ENCODE measurements around the gene GNAS. TPM values are rescaled to one million over a fixed set of nuclear protein-coding genes. Genes with fewer than 3 reads are reported as not detected.
"Not testable (repeated sequence)": the region's sequence is repeated elsewhere in the genome, so short reads cannot be mapped to it uniquely, and the experiment has no call there.

The GNAS gene
- total RNA-seq (2014; rRNA removed; shearing (Covaris generic)) = 853 and 1,108 TPM in 2 replicates

DNA sequence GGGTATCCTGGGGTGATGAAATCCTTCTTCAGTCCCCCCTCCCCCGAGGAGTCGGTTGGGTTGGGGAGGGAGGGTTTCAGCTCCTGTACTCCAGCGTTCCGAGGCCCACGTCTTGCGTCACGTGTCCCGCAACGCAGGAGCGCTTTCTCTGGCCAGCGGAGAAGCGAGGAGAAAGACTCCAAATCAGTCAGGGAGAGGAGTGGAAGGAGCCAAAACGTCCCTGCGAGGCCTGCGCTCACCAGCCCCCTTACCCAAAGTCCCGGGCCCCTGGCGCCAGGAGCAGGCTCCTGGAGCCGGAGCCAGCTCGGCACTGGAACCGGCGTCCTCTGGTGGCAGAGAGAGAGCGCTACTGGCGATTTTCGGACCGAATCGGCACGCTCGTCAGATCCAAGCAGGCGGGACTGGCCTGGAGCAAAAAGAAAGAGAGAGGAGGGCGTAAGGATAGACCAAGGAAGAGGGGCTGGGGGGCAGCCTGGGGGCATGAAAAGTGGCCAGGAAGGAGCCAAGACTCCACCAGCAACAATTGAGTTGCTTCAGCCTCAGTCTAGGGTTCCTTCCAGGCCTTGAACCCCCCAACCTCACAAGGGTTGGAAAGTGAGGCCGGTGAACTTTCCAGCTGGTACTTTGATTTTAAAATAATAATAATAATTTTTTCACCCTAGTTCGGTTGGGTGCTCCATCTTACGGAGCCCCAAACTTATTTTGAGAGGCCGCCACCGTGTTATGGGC is at the start of gene GNAS:
Gene GNAS, plus strand, starts transcription at position 174 of the 729 bp plus-strand sequence.
- peak; percentile 49 for DNase-seq (ENCODE audit: low read depth)

DNA sequence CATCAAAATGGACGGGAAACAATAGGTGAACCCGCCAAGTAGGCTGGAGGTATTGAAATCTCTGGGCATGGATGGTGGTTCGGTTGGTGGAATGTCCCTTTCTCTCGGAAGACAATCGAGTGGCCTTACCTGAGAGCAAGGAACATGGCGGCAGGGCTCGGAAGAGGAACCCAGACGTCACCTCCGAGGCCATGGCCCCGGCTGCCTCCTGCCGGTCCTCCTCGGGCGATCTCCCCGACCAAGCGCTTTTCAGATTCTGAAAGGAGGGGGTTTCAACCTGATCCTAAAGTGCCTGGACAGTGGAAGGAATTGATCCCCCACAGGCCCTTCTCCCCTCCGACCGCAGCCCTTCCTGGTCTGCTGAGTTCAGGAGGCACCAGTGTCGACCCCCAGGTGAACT is 49.0 kb upstream of the GNAS start:
- DNase-seq (ENCODE audit: low read depth) = no peak

- DNase-seq (ENCODE audit: low read depth) = no peak
Observed at GRCh38 chr20:58807801-58808200, 44.7 kb upstream of the GNAS start.

DNA sequence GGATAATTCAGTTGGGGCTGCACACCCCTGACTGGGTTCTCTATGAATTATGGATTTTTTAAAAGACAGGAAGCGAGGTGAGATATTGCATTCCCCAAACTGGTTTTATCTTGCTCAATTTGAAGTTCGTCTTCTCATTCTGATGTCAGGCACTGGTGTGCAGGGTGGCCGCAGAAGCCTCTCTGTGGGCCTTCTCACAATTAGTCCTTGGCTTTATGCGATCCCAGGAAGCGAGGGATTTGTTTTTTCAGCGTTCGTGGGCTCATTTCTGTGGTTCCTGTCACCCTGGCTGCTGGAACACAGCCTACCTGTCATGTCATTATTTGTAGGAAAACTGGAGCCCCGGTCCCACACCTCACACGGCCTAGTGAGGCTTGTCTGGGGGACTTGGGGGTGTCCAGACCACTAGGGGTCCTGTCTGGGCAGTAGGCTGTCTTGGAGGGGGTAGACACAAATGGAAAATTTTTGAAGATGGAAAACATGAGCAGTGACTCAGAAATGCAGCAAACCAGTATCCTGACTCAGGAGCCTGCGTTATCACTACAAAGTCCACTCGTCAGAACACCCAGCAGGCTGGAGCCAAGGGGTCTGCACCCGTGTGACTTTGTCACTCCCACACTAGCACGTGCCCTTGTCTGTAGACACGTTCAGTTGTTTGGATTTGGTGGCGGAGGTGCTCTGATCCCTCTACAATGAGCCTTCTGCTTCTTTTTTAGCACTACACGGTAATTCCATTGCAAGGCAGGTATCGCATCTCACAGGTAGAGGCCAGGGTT is 44.1 kb upstream of the GNAS start:
- DNase-seq (ENCODE audit: low read depth) = no peak

GRCh38 chr20:58810116-58810878 is 42.2 kb upstream of the GNAS start:
- peak; percentile 80 for DNase-seq (ENCODE audit: low read depth)

DNA sequence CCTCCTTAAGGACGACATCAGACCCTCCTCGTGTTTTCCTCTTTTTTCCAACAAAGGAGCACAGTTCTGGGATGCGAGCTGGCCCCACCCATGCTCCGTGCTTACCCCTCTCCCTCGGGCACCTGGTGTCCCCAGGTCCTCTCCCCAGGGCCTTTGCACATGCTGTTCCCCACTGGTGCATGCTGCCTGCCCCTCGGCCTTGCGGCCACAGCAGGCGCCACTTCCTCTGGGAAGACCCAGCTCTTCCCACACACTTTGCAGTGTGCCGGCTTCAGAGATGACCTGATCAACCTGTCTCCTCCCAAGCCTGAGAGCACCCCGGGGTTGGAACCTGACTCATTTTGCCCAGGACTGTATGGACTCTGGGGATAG is 41.7 kb upstream of the GNAS start:
- DNase-seq (ENCODE audit: low read depth) = peak; percentile 30

GRCh38 chr20:58811334-58811733 is 41.2 kb upstream of the GNAS start:
- peak; percentile 52 for DNase-seq (ENCODE audit: low read depth)

DNA sequence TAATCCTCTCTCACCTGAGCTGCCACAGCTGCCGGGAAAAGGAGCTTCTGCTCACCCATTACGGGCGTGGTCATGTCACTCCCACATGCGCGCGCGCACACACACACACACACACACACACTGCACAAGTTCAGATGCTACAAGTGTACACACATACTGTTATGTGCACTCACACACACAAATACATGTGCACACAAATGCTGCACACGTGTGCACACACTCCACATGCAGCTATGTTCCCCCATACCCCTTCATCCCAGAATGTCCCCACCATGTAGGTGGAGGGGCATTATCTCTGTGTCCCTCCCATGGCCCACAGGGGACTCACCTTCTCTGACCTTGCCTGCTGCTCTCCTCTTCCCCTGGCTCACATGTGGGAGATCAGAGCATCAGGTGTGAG is 39.1 kb upstream of the GNAS start:
- DNase-seq (ENCODE audit: low read depth) = no peak

GRCh38 chr20:58815448-58815847 is 37.1 kb upstream of the GNAS start:
- no peak for DNase-seq (ENCODE audit: low read depth)

DNA sequence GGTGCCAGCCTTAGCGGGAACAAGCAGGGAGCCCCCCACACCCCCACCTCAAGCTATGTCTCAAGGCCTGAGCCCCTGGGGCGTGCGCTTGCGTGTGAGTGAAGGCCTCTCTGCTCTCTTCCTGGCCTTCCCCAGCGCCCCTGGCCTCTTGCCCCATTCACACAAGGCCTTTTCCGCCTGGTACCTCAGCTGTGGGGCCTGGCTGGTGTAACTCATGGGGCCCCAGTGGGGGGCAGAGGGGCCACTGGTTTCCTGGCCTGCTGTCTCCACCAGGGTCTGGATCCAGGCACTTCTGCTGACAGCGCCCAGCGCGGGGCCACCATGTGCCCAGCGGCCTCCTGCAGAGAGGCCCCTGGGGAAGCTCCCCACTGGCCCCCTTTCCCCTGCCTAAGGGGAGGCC is 36.5 kb upstream of the GNAS start:
- DNase-seq (ENCODE audit: low read depth) = no peak

GRCh38 chr20:58816957-58817651 is 35.4 kb upstream of the GNAS start:
- no peak for DNase-seq (ENCODE audit: low read depth)

DNA sequence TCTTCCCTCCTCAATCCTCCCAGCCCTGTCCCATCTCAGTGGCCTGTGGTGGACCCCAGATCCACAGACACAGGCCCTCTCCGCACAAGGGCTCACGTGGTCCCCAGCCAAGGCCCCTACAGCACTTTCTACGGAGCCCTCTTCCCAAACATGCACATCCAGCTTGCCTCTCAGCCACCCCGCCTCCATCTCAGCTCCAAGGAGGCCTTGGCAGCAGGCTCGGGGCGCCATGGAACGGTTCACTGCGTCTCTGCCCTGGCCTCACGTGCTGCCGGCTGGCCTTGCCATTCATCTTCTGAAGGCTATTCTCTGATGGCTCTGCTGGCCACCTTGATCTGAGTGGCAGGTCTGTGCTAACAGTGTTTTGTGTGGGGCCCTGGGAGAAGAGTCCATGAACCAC is 34.8 kb upstream of the GNAS start:
- no peak for DNase-seq (ENCODE audit: low read depth)

- DNase-seq (ENCODE audit: low read depth) = peak; percentile 100
Observed at GRCh38 chr20:58818586-58819285, 33.8 kb upstream of the GNAS start.

- no peak for DNase-seq (ENCODE audit: low read depth)
Observed at GRCh38 chr20:58819921-58820320, 32.6 kb upstream of the GNAS start.

GRCh38 chr20:58820515-58820914 is 32.0 kb upstream of the GNAS start:
- DNase-seq (ENCODE audit: low read depth) = not testable (repeated sequence)

- DNase-seq (ENCODE audit: low read depth) = no peak
Observed at GRCh38 chr20:58822149-58822548, 30.4 kb upstream of the GNAS start.

DNA sequence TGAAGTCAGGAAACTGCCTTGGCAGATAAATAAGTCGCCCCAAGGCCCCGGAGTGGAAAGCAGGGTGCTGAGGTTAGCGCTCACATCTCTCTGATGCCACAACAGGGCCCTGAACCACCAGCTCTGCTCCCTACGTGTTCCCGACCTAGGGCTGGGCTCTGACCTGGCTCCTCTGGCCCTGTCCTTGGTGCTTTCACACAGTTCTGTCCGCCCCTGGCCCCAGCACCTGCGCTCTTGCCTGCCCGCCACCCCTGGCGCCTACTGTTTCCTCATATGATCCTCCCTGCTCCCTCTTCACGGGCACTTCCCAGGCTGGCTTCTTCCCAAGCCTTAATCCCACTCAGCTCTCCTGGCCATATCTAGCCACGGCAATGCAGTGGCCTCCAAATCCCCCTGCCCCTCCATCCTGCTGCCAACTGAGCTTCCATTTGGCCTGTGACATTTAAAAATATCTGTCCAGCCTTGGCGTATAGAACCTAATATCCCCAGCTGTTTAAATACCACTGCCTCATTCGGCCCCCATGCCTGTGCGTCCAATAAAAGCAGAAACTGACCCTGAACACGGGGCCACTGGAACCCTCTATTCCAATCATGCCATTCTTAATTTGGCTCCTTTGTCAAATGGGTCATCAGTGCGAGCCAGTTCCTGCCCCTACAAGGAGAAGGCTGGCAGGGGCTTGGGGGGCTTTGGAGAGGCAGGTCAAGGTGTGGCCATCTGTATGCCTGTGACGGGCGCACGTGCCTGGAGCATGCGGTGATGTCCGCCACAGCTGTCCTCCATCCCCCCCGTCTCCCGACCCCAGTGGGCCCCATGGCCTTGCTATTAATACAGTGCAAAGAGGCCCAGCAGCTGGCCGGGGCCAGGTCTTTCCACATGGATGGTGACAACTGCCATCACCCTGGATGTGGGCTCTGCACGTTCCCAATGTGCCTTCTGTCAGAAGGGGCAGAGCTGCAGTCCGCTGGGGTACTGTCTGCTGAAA is 29.5 kb upstream of the GNAS start:
- DNase-seq (ENCODE audit: low read depth) = no peak

GRCh38 chr20:58824843-58825242 is 27.7 kb upstream of the GNAS start:
- DNase-seq (ENCODE audit: low read depth) = no peak

- DNase-seq (ENCODE audit: low read depth) = no peak
Observed at GRCh38 chr20:58825450-58825849, 27.1 kb upstream of the GNAS start.

DNA sequence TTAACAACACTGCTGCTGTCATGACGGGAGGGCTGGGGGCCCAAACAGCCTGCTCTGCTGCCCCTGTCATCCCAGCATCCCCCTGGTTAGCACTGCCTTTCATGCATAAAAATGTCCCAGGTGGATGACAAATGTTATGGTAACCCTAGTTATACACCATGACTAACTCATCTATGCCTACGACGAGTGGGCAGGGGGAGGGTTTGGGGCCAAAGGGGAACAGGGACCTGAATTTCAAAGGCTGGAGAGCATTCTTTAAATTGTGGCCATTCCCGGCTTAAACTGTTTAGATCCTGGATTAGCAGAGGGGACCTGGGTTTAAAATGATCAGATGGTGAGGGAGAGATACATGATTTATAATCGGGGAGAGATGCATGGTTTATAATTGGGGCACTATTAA is 26.2 kb upstream of the GNAS start:
- no peak for DNase-seq (ENCODE audit: low read depth)
